Upper lobe of left lung (tissue), 6 donors: ENCODE measurements around the gene CHST8. TPM values are rescaled to one million over a fixed set of nuclear protein-coding genes. Genes with fewer than 3 reads are reported as not detected.
A peak's percentile ranks its signal among the peaks of the same experiment; 100 is the strongest.

ENCODE experiments used
- ATAC-seq, 2 donors: fragments of 200-7000 bp; cut with Tn5 transposase; one replicate each; pipeline ENCODE4 v1.9.1; 2022; ENCODE audit warnings: mild to moderate bottlenecking in 2 of 2, moderate library complexity in 2 of 2; ENCODE audit not compliant: low FRiP score in 2 of 2
- DNase-seq, 2 donors: peaks; one replicate each; pipeline ENCODE4 v3.0.0-alpha.2; 2019 to 2020
- H3K27ac ChIP-seq, 4 donors: fragments of 200-600 bp; sonication (generic); one replicate each; pipeline ENCODE4 v1.5.1; 2016 to 2019
- H3K27me3 ChIP-seq, 4 donors: fragments of 200-600 bp; sonication (generic); one replicate each; pipeline ENCODE4 v1.5.1; 2017 to 2019
- H3K36me3 ChIP-seq, 4 donors: fragments of 200-600 bp; sonication (generic); one replicate each; pipeline ENCODE4 v1.5.1; 2016 to 2019
- H3K4me1 ChIP-seq, 4 donors: fragments of 200-600 bp; sonication (generic); one replicate each; pipeline ENCODE4 v1.5.1; 2018 to 2019
- H3K4me3 ChIP-seq, 4 donors: fragments of 200-600 bp; sonication (generic); one replicate each; pipeline ENCODE4 v1.5.1; 2017 to 2019; ENCODE audit warnings: mild to moderate bottlenecking in 2 of 4, moderate library complexity in 1 of 4
- H3K9me3 ChIP-seq, 4 donors: fragments of 200-600 bp; sonication (generic); one replicate each; pipeline ENCODE4 v1.5.1; 2018 to 2019
- CTCF ChIP-seq, 6 experiments: fragments of 450-650 bp in 4 of 6; fragments of 200-600 bp in 2 of 6; sonication (generic) in 2 of 6; IDR thresholded peaks; one replicate each; pipeline ENCODE4 v1.5.1; 2016 to 2019; ENCODE audit warnings: antibody characterized with exemption in 6 of 6
- EP300 ChIP-seq, 4 donors: sonication (generic); formaldehyde crosslinking; IDR thresholded peaks; one replicate each; pipeline ENCODE4 v1.5.1; 2017; ENCODE audit warnings: antibody characterized with exemption in 4 of 4, control low read depth in 2 of 4
- POLR2A ChIP-seq, 4 donors: fragments of 450-650 bp; IDR thresholded peaks; one replicate each; pipeline ENCODE4 v1.5.1; 2016 to 2017; ENCODE audit warnings: antibody characterized with exemption in 4 of 4, mild to moderate bottlenecking in 2 of 4
- POLR2AphosphoS5 ChIP-seq, 2 donors: sonication (generic); formaldehyde crosslinking; IDR thresholded peaks; one replicate each; pipeline ENCODE4 v1.5.1; 2017; ENCODE audit warnings: antibody characterized with exemption in 2 of 2
- WGBS, 2 donors: methylation state at CpG; one replicate each; pipeline ENCODE4 v1.1.5; 2017 to 2018; 5-methylcytosine and 5-hydroxymethylcytosine counted together
- total RNA-seq, 6 donors: library from RNA; depleted of rRNA in 4 of 6; stranded (reverse); fragments of >200 nt in 4 of 6; gene quantifications; one replicate each; pipeline versions ENCODE4 v1.1.0 to v1.2.1, GENCODE V29; 2016 to 2021
- donor health status: DM: no; HTN: no; CAD: no; lungs with moderate emphysema.
- donor health status: DM: no; HTN: yes; CAD: no; lungs with severe emphysema.

Gene CHST8
- total RNA-seq, 6 donors from 2014 or later = 0.46 to 3.1 (median 0.72) TPM; not detected in 2

- Histone ChIP-seq H3K27me3 (no peaks in the 10 kb centered on the region), H3K4me3 (no peak overlapping the region), H3K4me1 (peaks cover 0 to 22% (median 18%) of the 10 kb centered on the region in 4 donors), H3K9me3 (no peaks in the 10 kb centered on the region), H3K36me3 (peaks cover 0 to 66% (median 12%) of the 10 kb centered on the region in 4 donors), H3K27ac (peak overlapping the region in 2 of 4 donors; percentile 40 to 41)
- ATAC-seq (peak in 1 of 2 donors; percentile 39), DNase-seq (no peak)
- WGBS, 2 donors = 76 to 78% methylated on average over 7 to 10 of the region's 10 CpGs
- TF ChIP-seq CTCF (IDR thresholded peaks at IDR 0.05) (no peak), POLR2A (IDR thresholded peaks at IDR 0.05) (no peak), POLR2AphosphoS5 (IDR thresholded peaks at IDR 0.05) (no peak), EP300 (IDR thresholded peaks at IDR 0.05) (no peak)
These were observed 182.5 kb downstream of the CHST8 start for GRCh38 chr19:33804021-33804799.

GRCh38 chr19:33805313-33805712 is 183.6 kb downstream of the CHST8 start:
- peaks cover 0 to 72% (median 12%) of the 10 kb centered on the region in 4 donors for H3K36me3 ChIP-seq
- no peaks in the 10 kb centered on the region for H3K9me3 ChIP-seq
- ATAC-seq = no peak
- no peak overlapping the region for H3K4me3 ChIP-seq
- DNase-seq = no peak
- no peak overlapping the region for H3K27ac ChIP-seq
- peaks cover 0 to 22% (median 16%) of the 10 kb centered on the region in 4 donors for H3K4me1 ChIP-seq
- TF ChIP-seq EP300 (IDR thresholded peaks at IDR 0.05) (no peak), POLR2A (IDR thresholded peaks at IDR 0.05) (no peak), POLR2AphosphoS5 (IDR thresholded peaks at IDR 0.05) (no peak), CTCF (IDR thresholded peaks at IDR 0.05) (no peak)
- WGBS, 2 donors = 64 to 83% methylated on average over 2 to 3 of the region's 3 CpGs
- no peaks in the 10 kb centered on the region for H3K27me3 ChIP-seq

GRCh38 chr19:33805840-33806433 is 184.2 kb downstream of the CHST8 start:
- no peaks in the 10 kb centered on the region for H3K9me3 ChIP-seq

GRCh38 chr19:33806434-33806881 is 184.7 kb downstream of the CHST8 start:
- H3K4me3 ChIP-seq = no peak overlapping the region
- H3K27ac ChIP-seq = no peak overlapping the region
- DNase-seq (no peak), ATAC-seq (no peak)
- H3K4me1 ChIP-seq = peaks cover 0 to 22% (median 16%) of the 10 kb centered on the region in 4 donors
- no peaks in the 10 kb centered on the region for H3K27me3 ChIP-seq
- 68 to 83% methylated on average over 5 to 8 of the region's 8 CpGs for WGBS, 2 donors
- peaks cover 0 to 71% (median 11%) of the 10 kb centered on the region in 4 donors for H3K36me3 ChIP-seq
- no peak for TF ChIP-seq EP300 (IDR thresholded peaks at IDR 0.05)
- TF ChIP-seq CTCF (IDR thresholded peaks at IDR 0.05) = no peak
- TF ChIP-seq POLR2A (IDR thresholded peaks at IDR 0.05) = no peak
- no peak for TF ChIP-seq POLR2AphosphoS5 (IDR thresholded peaks at IDR 0.05)
- H3K9me3 ChIP-seq = no peaks in the 10 kb centered on the region

More at GRCh38 chr19:33805840-33806433, 184.2 kb downstream of the CHST8 start:
- 81 to 90% methylated on average over 7 to 9 of the region's 9 CpGs for WGBS, 2 donors
- no peak for ATAC-seq
- Histone ChIP-seq H3K4me1 (peaks cover 0 to 22% (median 16%) of the 10 kb centered on the region in 4 donors), H3K27me3 (no peaks in the 10 kb centered on the region), H3K27ac (no peak overlapping the region), H3K36me3 (peaks cover 0 to 71% (median 12%) of the 10 kb centered on the region in 4 donors), H3K4me3 (no peak overlapping the region)
- DNase-seq = no peak
- TF ChIP-seq POLR2A (IDR thresholded peaks at IDR 0.05) = no peak
- TF ChIP-seq EP300 (IDR thresholded peaks at IDR 0.05) = no peak
- no peak for TF ChIP-seq POLR2AphosphoS5 (IDR thresholded peaks at IDR 0.05)
- TF ChIP-seq CTCF (IDR thresholded peaks at IDR 0.05) = no peak
